HTR-8/SVneo (cell line): ENCODE data around the gene MAPK8IP3.
A peak's percentile ranks its signal among the peaks of the same experiment; 100 is the strongest.
"Not testable (repeated sequence)": the region's sequence is repeated elsewhere in the genome, so short reads cannot be mapped to it uniquely, and the experiment has no call there.

Experiments used
- DNase-seq: peaks from one replicate; pipeline ENCODE4 v3.0.0; 2011; ENCODE audit warnings: low spot score, mixed read lengths; ENCODE audit not compliant: insufficient read length
- FAIRE-seq: peaks from 2 replicates; lab custom pipeline; 2011; peaks lifted over from hg19 to GRCh38; lab: Jason Lieb, UNC

Gene MAPK8IP3

DNA sequence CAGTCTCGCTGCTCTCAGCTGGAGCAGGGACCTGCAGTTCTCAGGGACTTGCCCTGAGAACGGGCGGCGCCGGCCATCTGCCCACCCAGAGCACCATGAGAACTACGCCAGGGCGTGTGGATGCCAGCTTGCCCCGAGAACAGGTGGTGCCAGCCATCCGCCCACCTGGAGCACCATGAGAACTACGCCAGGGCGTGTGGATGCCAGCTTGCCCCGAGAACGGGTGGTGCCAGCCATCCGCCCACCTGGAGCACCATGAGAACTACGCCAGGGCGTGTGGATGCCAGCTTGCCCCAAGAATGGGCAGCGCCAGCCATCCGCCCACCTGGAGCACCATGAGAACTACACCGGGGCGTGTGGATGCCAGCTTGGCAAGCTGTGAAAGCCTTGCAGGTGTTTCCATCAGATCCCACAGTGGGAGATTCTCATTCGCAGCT is 26.6 kb downstream of the MAPK8IP3 start:
- not testable (repeated sequence) for DNase-seq, FAIRE-seq

DNA sequence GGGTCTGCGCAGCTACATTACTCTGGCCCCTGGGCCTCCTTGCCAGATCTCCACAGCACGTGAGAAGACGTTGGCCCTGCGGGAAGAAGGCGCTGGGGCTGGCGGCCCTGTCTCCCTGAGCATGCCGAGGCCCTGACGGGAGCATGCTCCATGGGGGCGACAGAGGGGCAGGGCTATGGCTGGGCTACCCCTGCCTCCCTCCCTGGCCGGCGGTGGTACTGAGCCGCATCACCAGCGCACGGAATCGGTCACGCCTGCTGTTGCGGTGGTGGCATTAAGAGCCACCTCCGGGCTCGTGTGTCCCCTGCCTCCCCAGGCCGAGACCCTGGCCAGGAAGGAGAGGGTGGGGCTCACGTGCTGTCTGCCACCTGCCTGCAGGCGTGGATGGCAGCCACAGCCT is 28.1 kb downstream of the MAPK8IP3 start:
- no peak for FAIRE-seq
- DNase-seq: no peak

DNA sequence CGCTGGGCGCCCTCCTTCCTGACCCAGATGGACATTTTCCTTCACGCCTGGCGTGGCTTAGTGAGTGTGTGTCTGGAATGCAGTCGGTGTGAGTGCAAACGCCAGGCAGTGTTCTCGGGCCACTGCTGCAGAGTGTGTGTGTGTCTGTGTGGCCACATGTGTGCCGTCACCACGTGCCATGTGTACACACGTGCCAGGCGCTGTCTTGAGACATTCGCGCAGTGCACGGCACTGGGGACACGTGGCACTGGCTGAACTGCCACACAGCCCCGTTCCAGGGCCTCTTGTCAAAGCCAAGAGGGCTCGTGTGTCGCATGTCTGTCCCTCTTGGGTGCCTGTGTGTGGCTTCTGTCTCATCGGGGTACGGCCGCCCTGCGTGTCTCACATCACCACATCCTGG is 28.8 kb downstream of the MAPK8IP3 start:
- no peak for FAIRE-seq

DNA sequence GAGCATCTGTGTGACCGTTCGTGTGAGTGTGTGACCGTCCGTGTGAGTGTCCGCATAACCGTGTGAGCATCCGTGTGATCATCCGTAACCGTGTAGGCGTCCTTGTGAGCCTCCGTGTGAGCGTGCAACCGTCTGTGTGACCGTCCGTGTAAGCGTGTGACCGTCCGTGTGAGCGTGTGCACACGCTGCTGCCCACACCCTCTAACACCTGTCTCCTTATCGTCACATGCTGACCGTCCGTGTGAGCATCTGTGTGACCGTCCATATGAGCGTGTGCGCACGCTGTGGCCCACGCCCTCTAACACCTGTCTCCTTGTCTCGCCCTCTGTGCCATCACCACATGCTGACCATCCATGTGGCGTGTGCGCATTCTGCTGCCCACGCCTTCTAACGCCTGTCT is 34.2 kb downstream of the MAPK8IP3 start:
- DNase-seq (no peak), FAIRE-seq (peak; percentile 60)

More for the DNA sequence above, 28.8 kb downstream of the MAPK8IP3 start:
- DNase-seq: no peak

DNA sequence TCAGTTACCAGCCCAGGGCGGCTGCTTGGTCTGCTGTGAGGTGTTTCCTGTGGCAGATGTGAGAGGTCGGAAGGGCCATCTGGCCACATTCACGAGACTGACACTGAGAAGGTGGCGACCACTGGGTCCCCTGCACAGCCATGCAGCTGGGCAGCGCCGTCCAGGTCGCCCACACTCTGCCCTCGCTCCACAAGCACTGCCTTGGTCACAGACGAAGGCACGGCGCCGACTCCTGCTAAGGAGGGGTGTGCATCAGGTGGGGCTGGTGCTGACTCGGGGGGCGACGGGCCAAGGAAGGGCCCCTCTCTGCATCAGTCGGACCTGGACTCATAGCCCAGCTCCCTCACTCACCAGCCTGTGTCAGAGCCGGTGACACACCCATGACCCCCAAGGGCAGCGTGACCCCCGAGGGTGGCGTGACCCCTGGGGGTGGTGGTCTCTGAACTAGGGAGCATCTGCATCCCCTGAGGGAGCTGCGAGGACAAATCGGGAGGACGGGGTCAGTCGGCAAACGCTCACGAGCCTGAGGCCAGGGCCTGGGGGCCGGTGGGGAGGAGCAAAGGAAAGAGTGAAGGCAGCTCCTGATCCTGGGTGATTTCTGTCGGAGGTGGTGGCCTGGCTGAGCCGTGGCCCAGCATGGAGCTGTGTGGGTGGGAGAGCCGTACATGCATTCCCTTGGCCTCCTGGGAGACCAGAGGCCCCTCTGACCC is 34.9 kb downstream of the MAPK8IP3 start:
- FAIRE-seq: no peak
- DNase-seq: no peak

DNA sequence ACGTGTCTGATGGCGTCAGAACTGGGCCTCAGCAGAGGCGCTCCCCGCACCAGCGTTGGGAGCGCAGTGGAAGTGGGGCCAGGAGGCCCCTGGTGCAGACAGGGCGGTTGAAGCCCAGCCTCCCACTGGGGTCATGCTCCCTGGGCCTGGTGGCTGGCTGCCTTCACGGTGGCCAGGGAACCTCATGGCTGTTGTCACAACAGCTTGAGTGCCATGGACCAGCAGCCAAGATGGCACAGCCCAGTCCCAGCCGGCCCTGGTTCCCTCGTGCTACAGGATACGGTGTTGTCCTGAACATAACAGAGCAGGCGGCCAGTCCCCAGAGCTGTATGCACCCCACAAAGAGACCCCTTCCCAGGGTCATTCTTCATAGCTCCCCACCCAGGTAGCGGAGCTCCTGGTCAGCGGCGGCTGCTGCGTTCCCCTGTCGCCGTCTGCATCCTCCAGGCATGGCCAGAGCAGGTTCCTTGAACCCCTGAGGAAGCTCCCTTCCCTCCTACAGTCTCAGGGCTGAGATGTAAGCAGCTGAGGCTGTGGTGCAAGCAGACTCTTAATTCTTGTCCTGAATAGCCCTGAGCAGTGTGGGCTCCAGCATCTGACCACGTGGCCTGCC is 35.7 kb downstream of the MAPK8IP3 start:
- no peak for FAIRE-seq
- DNase-seq: no peak

DNA sequence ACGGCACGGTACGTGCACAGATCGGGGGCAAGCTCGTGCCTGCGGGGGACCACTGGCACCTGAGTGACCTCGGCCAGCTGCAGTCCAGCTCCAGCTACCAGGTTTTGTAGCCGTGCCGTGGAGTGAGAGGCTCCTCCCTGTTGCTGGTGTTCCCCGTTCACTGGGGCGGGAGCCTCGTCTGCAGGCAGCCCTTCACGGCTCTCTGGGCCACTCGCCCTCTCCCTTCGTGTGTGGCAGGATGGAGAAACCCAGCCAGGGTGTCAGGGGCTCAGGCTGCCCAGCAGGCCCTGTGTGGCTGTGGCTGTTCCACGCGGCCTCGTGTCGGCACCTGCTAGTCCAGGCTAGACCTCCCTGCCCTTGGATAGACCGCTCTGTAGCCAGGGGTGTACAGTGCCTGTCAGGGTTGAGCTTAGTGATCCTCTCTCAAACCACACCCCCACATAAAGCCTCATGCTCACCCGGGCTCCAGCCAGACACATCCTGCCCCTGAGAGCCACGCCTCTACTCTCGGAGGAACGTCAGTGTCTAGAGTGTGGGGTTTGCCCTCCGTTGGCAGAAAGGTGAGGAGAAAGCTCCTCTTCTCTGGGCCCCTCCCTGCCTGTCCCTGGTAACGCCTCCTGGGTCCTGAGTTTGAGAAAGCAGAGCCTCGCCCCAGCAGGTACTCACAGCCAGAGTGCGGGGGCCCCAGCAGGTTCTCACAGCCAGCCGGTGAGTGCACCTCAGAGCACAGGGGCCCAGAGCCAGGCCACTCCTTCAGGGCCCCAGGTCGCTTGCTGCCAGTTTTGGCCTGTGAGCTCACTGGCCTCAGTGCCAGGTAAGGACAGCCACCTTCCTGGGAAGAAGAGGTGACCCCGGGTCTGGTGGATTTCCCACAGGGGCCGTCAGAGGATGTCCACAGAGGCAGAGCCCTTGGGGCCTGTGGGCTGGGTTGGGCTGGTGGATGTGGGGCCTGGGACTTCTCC is 37.7 kb downstream of the MAPK8IP3 start:
- DNase-seq (no peak), FAIRE-seq (no peak)

DNA sequence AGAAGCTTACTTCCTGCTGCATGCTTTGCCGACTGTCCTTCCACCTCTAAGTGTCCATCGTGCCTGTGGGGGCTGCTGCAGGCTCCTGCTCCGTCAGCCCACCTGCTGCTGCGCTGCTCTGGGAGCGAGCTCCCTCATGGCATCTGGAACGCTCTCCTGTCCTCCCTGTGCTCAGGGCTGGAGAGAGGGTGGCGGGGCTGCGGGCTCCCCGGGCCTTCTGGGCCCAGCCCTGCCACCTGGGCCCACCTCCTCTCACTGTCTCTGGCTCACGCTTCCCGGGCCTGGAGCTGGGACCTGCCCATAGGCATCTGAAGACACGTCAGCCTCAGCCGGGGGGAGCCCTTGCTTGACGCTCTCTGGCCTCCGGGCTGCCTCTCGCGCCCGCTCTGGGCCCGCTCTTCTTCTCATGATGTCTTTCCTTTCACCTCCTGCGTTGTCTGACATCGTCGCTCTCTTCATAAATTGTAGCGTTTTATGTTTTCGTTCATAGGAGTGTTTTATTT is 38.4 kb downstream of the MAPK8IP3 start:
- no peak for DNase-seq
- FAIRE-seq: no peak

DNA sequence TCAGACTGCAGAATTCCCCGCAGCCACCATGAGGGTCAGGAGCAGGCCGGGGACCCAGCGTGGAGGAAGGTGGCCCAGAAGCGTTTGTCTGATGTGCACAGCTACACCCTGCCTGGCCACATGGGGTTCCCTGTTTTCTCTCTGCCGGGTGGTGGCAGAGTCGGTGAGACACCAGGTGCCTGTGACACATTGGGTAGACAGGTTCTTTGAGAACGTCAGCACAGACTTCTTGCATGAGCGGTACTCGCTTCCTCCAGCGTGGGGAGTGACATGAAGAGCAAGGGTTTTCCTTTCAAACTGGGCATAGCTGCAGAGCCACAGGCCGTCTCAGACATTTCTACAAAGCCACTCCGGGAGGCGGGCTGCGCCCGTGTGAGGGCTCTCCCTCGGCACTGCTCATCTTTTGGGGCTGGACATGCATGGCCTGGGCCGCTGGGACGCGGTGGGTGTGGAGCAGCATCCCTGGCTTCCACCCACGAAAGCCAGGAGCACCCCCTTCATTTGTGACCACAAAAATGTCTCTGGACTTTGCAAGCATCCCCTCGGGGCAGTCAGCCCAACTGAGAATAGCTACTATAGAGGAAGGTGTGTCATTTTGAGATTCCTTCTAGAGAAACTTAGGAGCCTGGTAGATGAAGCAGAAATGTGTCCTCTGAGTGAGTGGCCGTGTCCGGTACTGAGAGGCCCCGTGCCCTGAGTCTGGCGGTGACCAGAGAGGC is 39.3 kb downstream of the MAPK8IP3 start:
- FAIRE-seq: peak; percentile 92
- peak; percentile 80 for DNase-seq

DNA sequence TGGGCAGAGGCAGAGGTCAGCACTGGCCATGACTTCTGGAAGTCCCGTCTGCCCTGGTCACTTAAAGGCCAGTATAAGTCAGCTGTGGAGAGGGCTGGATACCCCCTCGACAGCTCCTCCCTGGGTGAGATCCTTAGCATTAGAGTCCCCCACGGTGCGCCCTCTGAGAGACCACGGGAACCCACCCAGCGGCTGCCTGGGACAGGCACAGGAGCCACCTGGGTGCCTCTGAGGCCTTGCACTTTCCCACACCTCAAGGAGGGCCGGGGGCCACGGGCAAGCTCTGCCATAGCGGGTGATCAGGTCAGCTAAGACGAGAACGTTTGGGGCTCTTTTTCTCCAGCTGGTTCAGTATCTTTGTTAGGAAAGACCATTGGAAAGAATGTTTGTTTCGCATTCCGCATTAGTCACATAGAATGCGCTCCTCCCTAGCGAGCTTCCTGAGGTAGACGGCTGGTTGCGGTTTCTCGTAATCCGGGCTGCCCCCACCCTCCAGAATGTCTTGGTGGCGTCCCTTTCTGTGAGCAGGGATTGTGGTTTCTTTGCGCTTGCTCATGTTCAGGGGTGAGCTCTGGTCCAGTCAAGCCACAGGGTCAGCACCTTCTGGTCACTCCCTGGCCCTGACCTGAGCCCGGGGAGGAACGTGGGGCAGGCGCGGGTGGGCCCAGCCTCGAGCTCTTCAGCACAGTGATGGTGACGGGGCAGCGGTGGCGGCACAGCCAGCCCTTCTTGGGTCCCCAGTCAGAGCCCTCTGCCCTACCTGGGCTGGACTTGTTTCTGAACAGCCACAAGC is 40.1 kb downstream of the MAPK8IP3 start:
- FAIRE-seq (peak; percentile 89), DNase-seq (peak; percentile 95)

DNA sequence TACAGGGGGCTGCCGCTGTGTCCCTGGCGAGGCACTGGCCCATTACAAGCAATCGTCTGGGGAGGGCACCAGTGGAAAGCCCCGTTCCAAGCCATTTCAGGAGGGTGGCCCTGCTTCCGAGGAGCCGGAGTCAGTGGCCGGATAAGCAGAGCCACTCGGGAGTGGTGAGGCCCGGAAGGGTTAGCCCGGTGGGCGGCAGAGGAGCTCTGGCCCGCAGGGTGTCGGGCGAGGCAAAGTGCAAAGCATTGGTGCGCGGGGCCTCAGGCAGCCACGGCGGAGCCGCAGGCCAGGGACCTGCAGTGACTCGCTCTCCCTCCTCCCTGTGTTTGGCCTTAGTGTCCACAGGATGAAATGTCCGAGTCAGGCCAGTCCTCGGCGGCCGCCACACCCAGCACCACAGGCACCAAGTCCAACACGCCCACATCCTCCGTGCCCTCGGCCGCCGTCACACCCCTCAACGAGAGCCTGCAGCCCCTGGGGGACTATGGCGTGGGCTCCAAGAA is 40.7 kb downstream of the MAPK8IP3 start:
- DNase-seq (peak; percentile 47), FAIRE-seq (peak; percentile 70)

DNA sequence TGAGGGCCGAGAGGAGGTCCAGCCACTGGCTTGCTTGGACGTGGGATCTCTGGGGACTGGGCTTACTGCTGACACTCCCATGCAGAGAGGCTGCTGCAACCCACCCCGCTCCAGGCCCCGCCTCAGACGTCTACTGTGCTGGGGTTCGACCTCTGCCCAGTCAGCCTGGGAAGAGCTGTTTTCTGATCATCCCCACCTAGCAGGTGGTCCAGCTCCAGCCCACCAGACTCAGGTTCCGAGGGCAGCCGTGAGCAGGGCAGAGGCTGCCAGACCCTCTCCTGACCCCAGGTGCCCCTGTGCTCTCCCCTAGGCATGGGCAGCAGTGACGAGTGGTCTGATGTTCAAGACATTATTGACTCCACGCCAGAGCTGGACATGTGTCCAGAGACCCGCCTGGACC is 41.9 kb downstream of the MAPK8IP3 start:
- no peak for FAIRE-seq

DNA sequence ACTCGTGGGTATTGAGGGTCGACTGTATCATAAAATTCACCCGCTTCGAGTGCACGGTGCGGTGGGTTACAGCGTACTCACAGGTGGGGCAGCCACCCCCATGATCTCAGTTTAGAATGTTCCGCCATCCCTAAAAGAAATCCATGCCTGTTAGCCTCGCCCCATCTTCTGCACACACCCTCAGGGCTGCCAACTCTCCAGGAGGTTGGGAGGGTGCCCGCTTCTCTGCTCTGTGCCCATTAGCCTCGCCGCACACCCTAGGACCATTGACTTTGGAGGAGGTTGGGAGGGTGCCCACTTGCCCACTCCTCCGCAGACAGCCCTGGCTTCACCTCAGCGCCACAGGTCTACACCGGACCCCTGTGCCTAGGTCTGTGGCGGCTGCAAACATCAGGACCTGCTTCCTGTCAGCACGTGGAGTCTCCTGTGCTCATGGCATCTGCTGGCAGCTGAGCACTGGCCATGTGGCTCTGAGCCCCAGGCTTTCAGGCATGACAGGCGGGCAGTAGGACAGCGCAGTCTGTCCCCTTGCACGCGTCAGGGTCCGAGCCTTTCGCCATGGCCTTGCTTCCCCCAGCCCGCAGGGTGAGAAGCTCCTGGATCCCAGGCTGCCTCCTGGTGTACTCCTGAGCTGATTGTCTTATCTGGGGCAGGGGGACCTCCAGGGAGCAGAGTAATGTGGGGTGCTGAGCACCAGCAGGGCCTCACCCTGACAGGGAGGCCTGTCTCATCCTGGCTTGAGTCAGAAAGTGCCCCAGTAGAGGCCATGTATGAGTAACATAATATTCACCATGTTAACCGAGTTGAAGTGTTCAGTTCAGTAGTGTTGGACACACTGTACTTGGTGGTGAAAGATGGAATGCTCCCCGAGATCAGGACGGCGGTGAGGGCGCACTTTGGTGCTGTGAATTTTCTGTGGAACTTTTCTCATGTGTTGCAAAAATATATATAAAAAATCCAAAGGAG is 43.4 kb downstream of the MAPK8IP3 start:
- no peak for DNase-seq
- no peak for FAIRE-seq

More for the DNA sequence above, 41.9 kb downstream of the MAPK8IP3 start:
- DNase-seq: no peak

DNA sequence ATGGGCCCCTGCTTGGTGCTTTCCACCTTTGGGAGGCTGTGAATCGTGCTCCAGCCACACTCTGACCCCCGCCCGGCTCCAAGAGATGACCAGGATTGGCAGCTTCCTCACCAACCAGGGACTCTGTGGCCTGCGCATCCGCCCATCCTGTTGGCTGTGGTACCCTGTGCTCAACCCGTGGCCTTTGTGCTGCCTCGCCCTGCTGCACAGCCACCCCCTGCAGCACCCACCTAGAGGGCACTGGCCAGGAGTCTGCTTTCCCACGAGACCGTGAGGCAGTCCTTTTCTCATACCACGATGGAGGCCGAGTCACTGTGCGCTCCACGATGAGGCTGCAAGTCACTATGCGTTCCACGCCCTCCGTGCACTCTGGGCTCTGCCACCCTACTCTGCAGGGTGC is 46.0 kb downstream of the MAPK8IP3 start:
- FAIRE-seq (no peak), DNase-seq (no peak)

DNA sequence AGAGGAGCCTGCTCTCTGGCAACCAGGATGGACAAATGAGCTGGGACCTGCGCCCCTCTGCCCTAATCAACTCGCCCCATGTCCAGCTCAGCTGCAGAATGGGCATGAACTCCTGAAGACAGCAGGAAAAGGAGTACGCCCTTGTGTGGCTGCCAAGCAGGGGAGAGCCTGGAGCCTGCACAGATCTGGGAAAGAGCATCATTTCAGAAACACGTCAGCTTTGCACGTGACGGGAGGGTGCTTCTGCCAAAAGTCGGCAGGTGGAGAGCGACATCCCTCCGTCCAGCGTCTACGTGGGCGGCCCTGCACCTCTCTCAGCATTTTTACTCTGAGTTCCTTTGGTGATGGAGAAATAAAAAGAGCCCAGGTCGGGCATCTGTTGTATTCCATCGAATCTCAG is 46.9 kb downstream of the MAPK8IP3 start:
- FAIRE-seq (no peak), DNase-seq (no peak)

DNA sequence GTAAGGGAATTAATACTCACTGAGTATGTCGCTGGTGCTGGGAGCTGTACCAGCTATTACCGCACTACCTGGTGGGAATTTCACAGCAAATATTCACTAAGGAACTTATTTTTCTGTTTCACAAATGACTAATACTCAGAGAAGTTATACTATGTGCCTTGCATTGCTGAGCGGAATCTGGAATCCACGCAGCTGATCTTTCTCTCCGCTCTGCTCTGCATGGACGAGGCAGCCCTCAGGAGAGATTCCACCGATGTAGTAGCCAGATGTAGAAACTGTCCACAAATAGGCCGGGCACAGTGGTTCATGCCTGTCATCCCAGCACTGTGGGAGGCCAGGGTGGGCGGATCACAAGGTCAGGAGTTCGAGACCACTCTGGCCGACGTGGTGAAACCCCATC is 48.2 kb downstream of the MAPK8IP3 start:
- FAIRE-seq: no peak
- DNase-seq: no peak

DNA sequence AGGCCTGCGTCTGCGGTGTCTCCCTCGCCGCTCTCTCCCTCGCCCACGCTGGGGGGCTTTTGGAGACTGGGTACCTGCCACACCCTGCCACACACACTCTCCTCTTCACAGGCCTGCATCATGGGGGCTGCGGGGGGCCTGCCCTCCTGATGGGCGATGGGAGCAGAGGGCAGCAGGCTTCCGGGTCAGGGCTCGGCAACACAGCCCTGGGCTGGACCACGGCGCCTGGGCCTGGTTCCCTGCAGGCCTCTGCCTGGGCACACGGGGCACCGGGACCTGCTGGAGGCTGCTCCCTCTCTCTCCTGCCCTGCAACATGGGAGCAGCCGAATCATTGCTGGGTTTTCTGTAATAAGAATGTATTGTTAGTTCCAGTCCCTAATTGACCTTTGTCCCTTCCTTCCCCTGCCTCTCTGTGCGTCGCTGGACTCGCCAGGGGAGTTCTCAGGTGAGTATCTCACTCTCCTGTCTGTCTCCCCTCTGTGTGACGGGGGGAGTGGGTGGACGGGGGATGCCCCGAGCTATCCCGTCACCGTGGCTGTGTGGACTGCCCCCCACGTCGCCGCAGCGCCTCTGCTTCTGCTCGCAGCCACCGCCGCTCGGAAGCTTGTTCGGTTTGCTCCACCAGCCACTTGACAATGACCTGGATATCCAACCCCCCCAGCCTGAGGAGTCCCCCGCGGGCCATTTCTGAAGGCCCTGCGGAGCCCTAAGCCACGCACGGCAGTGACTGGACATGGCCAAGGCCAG is 51.9 kb downstream of the MAPK8IP3 start:
- no peak for FAIRE-seq

More for the DNA sequence above, 51.9 kb downstream of the MAPK8IP3 start:
- no peak for DNase-seq
